Measurements from ENCODE around the gene RPS24.
A peak's percentile ranks its signal among the peaks of the same experiment; 100 is the strongest.

RPS24 gene

GRCh38 chr10:78038791-78039547, 5.3 kb downstream of the RPS24 start:
- no peak for DNase-seq (ENCODE audit: low read depth)
- H3K4me3 ChIP-seq (ENCODE audit: low read depth, low read length) = peak overlapping the region; percentile 37
- no peak for TF ChIP-seq MYC (IDR thresholded peaks at IDR 0.05; ENCODE audit: low read depth, low read length)

- H3K4me3 ChIP-seq (ENCODE audit: low read depth, low read length) = peak overlapping the region; percentile 37
- no peak for DNase-seq (ENCODE audit: low read depth)
These were observed 6.1 kb downstream of the RPS24 start for GRCh38 chr10:78039743-78040142.

GRCh38 chr10:78041170-78042057, 7.8 kb downstream of the RPS24 start:
- DNase-seq (ENCODE audit: low read depth) = no peak
- no peak overlapping the region for H3K4me3 ChIP-seq (ENCODE audit: low read depth, low read length)
- TF ChIP-seq MAX (IDR thresholded peaks at IDR 0.05; ENCODE audit: low read depth, low read length) (no peak), POLR2A (IDR thresholded peaks at IDR 0.05; ENCODE audit: extremely low read depth, insufficient read length) (peak; percentile 12), MYC (IDR thresholded peaks at IDR 0.05; ENCODE audit: low read depth, low read length) (no peak), CTCF (IDR thresholded peaks at IDR 0.05; ENCODE audit: low read depth, low read length) (no peak)

More at GRCh38 chr10:78039743-78040142, 6.1 kb downstream of the RPS24 start:
- TF ChIP-seq POLR2A (IDR thresholded peaks at IDR 0.05; ENCODE audit: extremely low read depth, insufficient read length) (no peak), MYC (IDR thresholded peaks at IDR 0.05; ENCODE audit: low read depth, low read length) (no peak), MAX (IDR thresholded peaks at IDR 0.05; ENCODE audit: low read depth, low read length) (no peak), CTCF (IDR thresholded peaks at IDR 0.05; ENCODE audit: low read depth, low read length) (no peak)

GRCh38 chr10:78042058-78042751, 8.5 kb downstream of the RPS24 start:
- no peak for DNase-seq (ENCODE audit: low read depth)
- peak; percentile 18 for TF ChIP-seq POLR2A (IDR thresholded peaks at IDR 0.05; ENCODE audit: extremely low read depth, insufficient read length)
- TF ChIP-seq MAX (IDR thresholded peaks at IDR 0.05; ENCODE audit: low read depth, low read length) = no peak
- TF ChIP-seq CTCF (IDR thresholded peaks at IDR 0.05; ENCODE audit: low read depth, low read length) = no peak
- no peak overlapping the region for H3K4me3 ChIP-seq (ENCODE audit: low read depth, low read length)

- no peak for DNase-seq (ENCODE audit: low read depth)
- H3K4me3 ChIP-seq (ENCODE audit: low read depth, low read length) = no peak overlapping the region
- peak; percentile 6 for TF ChIP-seq POLR2A (IDR thresholded peaks at IDR 0.05; ENCODE audit: extremely low read depth, insufficient read length)
- no peak for TF ChIP-seq MYC (IDR thresholded peaks at IDR 0.05; ENCODE audit: low read depth, low read length)
- TF ChIP-seq CTCF (IDR thresholded peaks at IDR 0.05; ENCODE audit: low read depth, low read length) = no peak
- TF ChIP-seq MAX (IDR thresholded peaks at IDR 0.05; ENCODE audit: low read depth, low read length) = no peak
These were observed 9.1 kb downstream of the RPS24 start for GRCh38 chr10:78042752-78043104.

- peak; percentile 45 for DNase-seq (ENCODE audit: low read depth)
- H3K4me3 ChIP-seq (ENCODE audit: low read depth, low read length) = no peak overlapping the region
These were observed 10.5 kb downstream of the RPS24 start for GRCh38 chr10:78044179-78044578.

More at GRCh38 chr10:78044179-78044578, 10.5 kb downstream of the RPS24 start:
- TF ChIP-seq MYC (IDR thresholded peaks at IDR 0.05; ENCODE audit: low read depth, low read length) (no peak), CTCF (IDR thresholded peaks at IDR 0.05; ENCODE audit: low read depth, low read length) (no peak), POLR2A (IDR thresholded peaks at IDR 0.05; ENCODE audit: extremely low read depth, insufficient read length) (no peak), MAX (IDR thresholded peaks at IDR 0.05; ENCODE audit: low read depth, low read length) (no peak)

Measured in NB4 (cell line).